Fibroblast of lung (primary cell): ENCODE data around the gene PIGR. TPM values are rescaled to one million over a fixed set of nuclear protein-coding genes. Genes with fewer than 3 reads are reported as not detected.

Source experiments
- DNase-seq, 2 donors: peaks; one replicate each; pipeline versions ENCODE4 v3.0.0 to v3.0.0-alpha.2; 2010; ENCODE audit warnings: low read depth in 2 of 2
- H2AFZ ChIP-seq: 2 replicates; pipeline ENCODE4 v1.5.1; 2012; ENCODE audit warnings: low read length, control low read depth, inconsistent platforms
- H3K27ac ChIP-seq: 2 replicates; pipeline ENCODE4 v1.5.1; 2011; ENCODE audit warnings: low read length, control low read depth; ENCODE audit not compliant: insufficient read depth
- H3K27me3 ChIP-seq: 2 replicates; pipeline ENCODE4 v1.5.1; 2011; ENCODE audit warnings: mild to moderate bottlenecking, low read length; ENCODE audit not compliant: control insufficient read depth, insufficient read depth
- H3K36me3 ChIP-seq: 2 replicates; pipeline ENCODE4 v1.5.1; 2011; ENCODE audit warnings: low read length; ENCODE audit not compliant: control insufficient read depth, insufficient read depth
- H3K4me1 ChIP-seq: 2 replicates; pipeline ENCODE4 v1.5.1; 2011; ENCODE audit warnings: low read length; ENCODE audit not compliant: control insufficient read depth, insufficient read depth; ENCODE audit errors: extremely low read depth
- H3K4me2 ChIP-seq: 2 replicates; pipeline ENCODE4 v1.5.1; 2011; ENCODE audit warnings: low read length, control low read depth; ENCODE audit not compliant: insufficient read depth; ENCODE audit errors: extremely low read depth
- H3K4me3 ChIP-seq, 4 experiments: fragments of 200-600 bp in 1 of 4; sonication (generic) in 1 of 4; replicated peaks in 1 of 4; 2 replicates each; pipeline ENCODE4 v1.5.1; 2011 to 2016; ENCODE audit warnings: low read length in 4 of 4, low read depth in 3 of 4, mild to moderate bottlenecking in 3 of 4, control low read depth in 2 of 4, inconsistent platforms in 1 of 4, mixed read lengths in 1 of 4; ENCODE audit not compliant: insufficient read depth in 1 of 4; ENCODE audit errors: control extremely low read depth in 1 of 4
- H3K79me2 ChIP-seq: 2 replicates; pipeline ENCODE4 v1.5.1; 2012; ENCODE audit warnings: mild to moderate bottlenecking, low read length, inconsistent platforms; ENCODE audit not compliant: control insufficient read depth, insufficient read depth
- H3K9ac ChIP-seq: 2 replicates; pipeline ENCODE4 v1.5.1; 2011; ENCODE audit warnings: mild to moderate bottlenecking, low read length, control low read depth; ENCODE audit not compliant: insufficient read depth
- H3K9me3 ChIP-seq: 2 replicates; pipeline ENCODE4 v1.5.1; 2012; ENCODE audit warnings: low read depth, low read length; ENCODE audit not compliant: control insufficient read depth, insufficient read depth
- H4K20me1 ChIP-seq: 2 replicates; pipeline ENCODE4 v1.5.1; 2011; ENCODE audit warnings: low read length; ENCODE audit not compliant: control insufficient read depth, insufficient read depth; ENCODE audit errors: extremely low read depth
- EZH2 ChIP-seq: IDR thresholded peaks from 2 replicates; pipeline ENCODE4 v1.5.1; 2012; ENCODE audit warnings: low read length, control low read depth, mild to moderate bottlenecking; ENCODE audit errors: missing control alignments
- polyA plus RNA-seq, 2 donors: library from polyadenylated mRNA; depleted of rRNA in 1 of 2; stranded (reverse) in 1 of 2; unstranded in 1 of 2; fragments of >200 nt; gene quantifications; 2 replicates each; pipeline ENCODE4 v1.2.1, GENCODE V29; 2011 to 2012; ENCODE audit warnings: missing spikeins in 1 of 2
- total RNA-seq: library from RNA; depleted of rRNA; stranded (reverse); fragments of >200 nt; gene quantifications from 2 replicates; pipeline ENCODE4 v1.2.1, GENCODE V29; 2014
- TF ChIP-seq, protein P1 (sequence below), 2 donors: IDR thresholded peaks in 1 of 2; conservative IDR thresholded peaks in 1 of 2; 1 replicate in 1 of 2; 2 replicates in 1 of 2; pipeline ENCODE4 v1.5.1; 2011 to 2012; ENCODE audit warnings: low read length in 2 of 2, control low read depth in 1 of 2, inconsistent platforms in 1 of 2, low read depth in 1 of 2, mild to moderate bottlenecking in 1 of 2

PIGR gene
- total and polyA plus RNA-seq, 2 donors (not counting 1 experiment from before 2014, with no cell fraction given) = not detected

- no peak overlapping the region for H3K27ac ChIP-seq
- no peak overlapping the region for H3K4me2 ChIP-seq
- H3K9me3 ChIP-seq = no peaks in the 10 kb centered on the region
- TF ChIP-seq EZH2 = no peak
- TF ChIP-seq, protein P1, sequence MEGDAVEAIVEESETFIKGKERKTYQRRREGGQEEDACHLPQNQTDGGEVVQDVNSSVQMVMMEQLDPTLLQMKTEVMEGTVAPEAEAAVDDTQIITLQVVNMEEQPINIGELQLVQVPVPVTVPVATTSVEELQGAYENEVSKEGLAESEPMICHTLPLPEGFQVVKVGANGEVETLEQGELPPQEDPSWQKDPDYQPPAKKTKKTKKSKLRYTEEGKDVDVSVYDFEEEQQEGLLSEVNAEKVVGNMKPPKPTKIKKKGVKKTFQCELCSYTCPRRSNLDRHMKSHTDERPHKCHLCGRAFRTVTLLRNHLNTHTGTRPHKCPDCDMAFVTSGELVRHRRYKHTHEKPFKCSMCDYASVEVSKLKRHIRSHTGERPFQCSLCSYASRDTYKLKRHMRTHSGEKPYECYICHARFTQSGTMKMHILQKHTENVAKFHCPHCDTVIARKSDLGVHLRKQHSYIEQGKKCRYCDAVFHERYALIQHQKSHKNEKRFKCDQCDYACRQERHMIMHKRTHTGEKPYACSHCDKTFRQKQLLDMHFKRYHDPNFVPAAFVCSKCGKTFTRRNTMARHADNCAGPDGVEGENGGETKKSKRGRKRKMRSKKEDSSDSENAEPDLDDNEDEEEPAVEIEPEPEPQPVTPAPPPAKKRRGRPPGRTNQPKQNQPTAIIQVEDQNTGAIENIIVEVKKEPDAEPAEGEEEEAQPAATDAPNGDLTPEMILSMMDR (conservative IDR thresholded peaks at IDR 0.05 in 1 of 2, IDR thresholded peaks at IDR 0.05 in 1 of 2; ENCODE audit: low read depth in 1 of 2, low read length in 2 of 2) = no peak
- no peaks in the 10 kb centered on the region for H3K79me2 ChIP-seq
- no peak overlapping the region for H3K9ac ChIP-seq
- no peak overlapping the region for H2AFZ ChIP-seq
- H3K36me3 ChIP-seq = no peaks in the 10 kb centered on the region
- H3K4me1 ChIP-seq = peaks cover 9% of the 10 kb centered on the region
- H3K27me3 ChIP-seq = no peaks in the 10 kb centered on the region
- H4K20me1 ChIP-seq = no peaks in the 10 kb centered on the region
- peak in 1 of 2 donors; percentile 71 for DNase-seq
- H3K4me3 ChIP-seq = no peak overlapping the region
These were observed 63.1 kb downstream of the PIGR start for GRCh38 chr1:206883160-206883559.

GRCh38 chr1:206882555-206882954 lies 63.7 kb downstream of the PIGR start:
- H2AFZ ChIP-seq = no peak overlapping the region
- no peak overlapping the region for H3K4me2 ChIP-seq
- no peaks in the 10 kb centered on the region for H3K9me3 ChIP-seq
- H3K4me3 ChIP-seq = no peak overlapping the region
- no peaks in the 10 kb centered on the region for H3K36me3 ChIP-seq
- TF ChIP-seq, protein P1 (conservative IDR thresholded peaks at IDR 0.05 in 1 of 2, IDR thresholded peaks at IDR 0.05 in 1 of 2; ENCODE audit: low read depth in 1 of 2, low read length in 2 of 2) = no peak
- no peak for TF ChIP-seq EZH2
- no peaks in the 10 kb centered on the region for H3K79me2 ChIP-seq
- DNase-seq = no peak
- H3K4me1 ChIP-seq = peaks cover 4% of the 10 kb centered on the region
- H3K9ac ChIP-seq = no peak overlapping the region
- H3K27ac ChIP-seq = no peak overlapping the region
- H4K20me1 ChIP-seq = no peaks in the 10 kb centered on the region
- no peaks in the 10 kb centered on the region for H3K27me3 ChIP-seq

DNA sequence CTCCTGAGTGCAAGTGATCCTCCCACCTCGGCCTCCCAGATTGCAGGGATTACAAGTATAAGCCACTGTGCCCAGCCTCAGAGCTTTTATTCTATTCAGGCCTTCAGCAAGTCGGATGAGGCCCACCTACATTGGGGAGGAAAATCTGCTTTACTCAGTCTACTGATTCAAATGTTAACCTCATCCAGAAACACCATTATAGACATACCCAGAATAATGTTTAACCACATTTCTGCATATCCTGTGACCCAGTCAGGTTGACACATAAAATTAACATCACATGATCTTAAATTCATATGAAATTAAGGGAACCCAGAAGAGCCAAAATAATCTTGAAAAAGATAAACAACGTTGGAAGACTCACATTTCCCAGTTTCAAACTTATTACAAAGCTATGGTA lies 66.0 kb downstream of the PIGR start:
- Histone ChIP-seq H3K27ac (no peak overlapping the region), H3K27me3 (no peaks in the 10 kb centered on the region), H3K9ac (no peak overlapping the region), H3K9me3 (no peaks in the 10 kb centered on the region), H3K79me2 (no peaks in the 10 kb centered on the region), H3K4me3 (no peak overlapping the region), H3K4me2 (no peak overlapping the region), H4K20me1 (no peaks in the 10 kb centered on the region), H2AFZ (no peak overlapping the region), H3K36me3 (no peaks in the 10 kb centered on the region), H3K4me1 (no peaks in the 10 kb centered on the region)
- TF ChIP-seq EZH2 = no peak
- TF ChIP-seq, protein P1 (conservative IDR thresholded peaks at IDR 0.05 in 1 of 2, IDR thresholded peaks at IDR 0.05 in 1 of 2; ENCODE audit: low read depth in 1 of 2, low read length in 2 of 2) = no peak
- DNase-seq = no peak

Other genes with a start within 250 kb of the PIGR start
- not detected in 2 replicates for gene IL19, start 175.7 kb downstream of the PIGR start, total RNA-seq
- gene IL19, start 175.7 kb downstream of the PIGR start, polyA plus RNA-seq = not detected in 2 replicates
- gene IL10, start 174.0 kb downstream of the PIGR start, total RNA-seq = not detected in 2 replicates
- gene IL10, start 174.0 kb downstream of the PIGR start, polyA plus RNA-seq = not detected in 2 replicates
- gene IL20, start 80.8 kb downstream of the PIGR start, total RNA-seq = not detected in 2 replicates
- not detected in 2 replicates for gene IL20, start 80.8 kb downstream of the PIGR start, polyA plus RNA-seq
- 0.17 TPM in 1 of 2 replicates, not detected in the other for gene IL24, start 49.0 kb downstream of the PIGR start, total RNA-seq
- 0.54 TPM in 1 of 2 replicates, not detected in the other for gene IL24, start 49.0 kb downstream of the PIGR start, polyA plus RNA-seq
- gene FCMR, start 24.5 kb downstream of the PIGR start, total RNA-seq = 0.26 and 0.33 TPM in 2 replicates
- 1.5 and 4.3 TPM in 2 replicates for gene FCMR, start 24.5 kb downstream of the PIGR start, polyA plus RNA-seq
- not detected in 2 replicates for gene FCAMR, start 24.0 kb upstream of the PIGR start, total RNA-seq
- gene FCAMR, start 24.0 kb upstream of the PIGR start, polyA plus RNA-seq = not detected in 2 replicates
- gene C1orf116, start 86.3 kb upstream of the PIGR start, total RNA-seq = not detected in 2 replicates
- 0.01 and 0.06 TPM in 2 replicates for gene C1orf116, start 86.3 kb upstream of the PIGR start, polyA plus RNA-seq
- gene YOD1, start 104.7 kb upstream of the PIGR start, total RNA-seq = 5.6 and 6.2 TPM in 2 replicates
- 2.5 and 3.0 TPM in 2 replicates for gene YOD1, start 104.7 kb upstream of the PIGR start, polyA plus RNA-seq
- 6.2 and 7.6 TPM in 2 replicates for gene PFKFB2, start 106.8 kb upstream of the PIGR start, total RNA-seq
- gene PFKFB2, start 106.8 kb upstream of the PIGR start, polyA plus RNA-seq = 1.5 and 3.2 TPM in 2 replicates
- not detected in 2 replicates for gene C4BPB, start 142.4 kb upstream of the PIGR start, total RNA-seq
- gene C4BPB, start 142.4 kb upstream of the PIGR start, polyA plus RNA-seq = not detected in 2 replicates
- gene C4BPA, start 157.8 kb upstream of the PIGR start, total RNA-seq = not detected in 2 replicates
- gene C4BPA, start 157.8 kb upstream of the PIGR start, polyA plus RNA-seq = not detected in 2 replicates